ENCODE results near the gene LANCL3.

LANCL3 gene

DNA sequence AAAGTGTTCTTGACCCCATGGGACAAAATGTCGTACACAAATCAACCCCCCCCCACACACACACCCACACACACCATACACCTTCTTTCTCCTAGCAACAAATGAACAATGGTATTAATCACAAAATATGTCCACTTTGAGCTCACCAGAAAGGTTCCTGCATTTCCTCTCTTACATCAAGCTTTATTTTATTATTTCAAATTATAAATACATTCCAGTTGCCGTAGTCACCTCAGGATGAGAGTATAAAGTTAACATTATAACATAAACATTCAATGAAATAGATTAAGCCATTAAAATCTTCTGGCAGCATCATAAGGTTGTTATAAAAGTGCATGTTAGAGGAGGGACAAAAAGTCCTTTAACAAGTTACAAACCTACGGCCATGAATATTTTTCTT, 121.5 kb downstream of the LANCL3 start:
- no peak for TF ChIP-seq TAF1 (IDR thresholded peaks at IDR 0.05; ENCODE audit: borderline replicate concordance, insufficient read depth, low read length)
- TF ChIP-seq, protein P1, sequence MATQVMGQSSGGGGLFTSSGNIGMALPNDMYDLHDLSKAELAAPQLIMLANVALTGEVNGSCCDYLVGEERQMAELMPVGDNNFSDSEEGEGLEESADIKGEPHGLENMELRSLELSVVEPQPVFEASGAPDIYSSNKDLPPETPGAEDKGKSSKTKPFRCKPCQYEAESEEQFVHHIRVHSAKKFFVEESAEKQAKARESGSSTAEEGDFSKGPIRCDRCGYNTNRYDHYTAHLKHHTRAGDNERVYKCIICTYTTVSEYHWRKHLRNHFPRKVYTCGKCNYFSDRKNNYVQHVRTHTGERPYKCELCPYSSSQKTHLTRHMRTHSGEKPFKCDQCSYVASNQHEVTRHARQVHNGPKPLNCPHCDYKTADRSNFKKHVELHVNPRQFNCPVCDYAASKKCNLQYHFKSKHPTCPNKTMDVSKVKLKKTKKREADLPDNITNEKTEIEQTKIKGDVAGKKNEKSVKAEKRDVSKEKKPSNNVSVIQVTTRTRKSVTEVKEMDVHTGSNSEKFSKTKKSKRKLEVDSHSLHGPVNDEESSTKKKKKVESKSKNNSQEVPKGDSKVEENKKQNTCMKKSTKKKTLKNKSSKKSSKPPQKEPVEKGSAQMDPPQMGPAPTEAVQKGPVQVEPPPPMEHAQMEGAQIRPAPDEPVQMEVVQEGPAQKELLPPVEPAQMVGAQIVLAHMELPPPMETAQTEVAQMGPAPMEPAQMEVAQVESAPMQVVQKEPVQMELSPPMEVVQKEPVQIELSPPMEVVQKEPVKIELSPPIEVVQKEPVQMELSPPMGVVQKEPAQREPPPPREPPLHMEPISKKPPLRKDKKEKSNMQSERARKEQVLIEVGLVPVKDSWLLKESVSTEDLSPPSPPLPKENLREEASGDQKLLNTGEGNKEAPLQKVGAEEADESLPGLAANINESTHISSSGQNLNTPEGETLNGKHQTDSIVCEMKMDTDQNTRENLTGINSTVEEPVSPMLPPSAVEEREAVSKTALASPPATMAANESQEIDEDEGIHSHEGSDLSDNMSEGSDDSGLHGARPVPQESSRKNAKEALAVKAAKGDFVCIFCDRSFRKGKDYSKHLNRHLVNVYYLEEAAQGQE (IDR thresholded peaks at IDR 0.05; ENCODE audit: insufficient read depth in 1 of 2, low read depth in 2 of 2, low read length in 2 of 2), result no peak
- no peak for TF ChIP-seq SIN3A (IDR thresholded peaks at IDR 0.05; ENCODE audit: borderline replicate concordance, insufficient read depth, low read length)
- TF ChIP-seq POLR2AphosphoS5 (IDR thresholded peaks at IDR 0.05; ENCODE audit: low read depth, low read length), result no peak
- TF ChIP-seq FOXP2 (optimal IDR thresholded peaks at IDR 0.05; ENCODE audit: borderline replicate concordance, extremely low read depth, extremely low read length, insufficient read depth), result no peak

DNA sequence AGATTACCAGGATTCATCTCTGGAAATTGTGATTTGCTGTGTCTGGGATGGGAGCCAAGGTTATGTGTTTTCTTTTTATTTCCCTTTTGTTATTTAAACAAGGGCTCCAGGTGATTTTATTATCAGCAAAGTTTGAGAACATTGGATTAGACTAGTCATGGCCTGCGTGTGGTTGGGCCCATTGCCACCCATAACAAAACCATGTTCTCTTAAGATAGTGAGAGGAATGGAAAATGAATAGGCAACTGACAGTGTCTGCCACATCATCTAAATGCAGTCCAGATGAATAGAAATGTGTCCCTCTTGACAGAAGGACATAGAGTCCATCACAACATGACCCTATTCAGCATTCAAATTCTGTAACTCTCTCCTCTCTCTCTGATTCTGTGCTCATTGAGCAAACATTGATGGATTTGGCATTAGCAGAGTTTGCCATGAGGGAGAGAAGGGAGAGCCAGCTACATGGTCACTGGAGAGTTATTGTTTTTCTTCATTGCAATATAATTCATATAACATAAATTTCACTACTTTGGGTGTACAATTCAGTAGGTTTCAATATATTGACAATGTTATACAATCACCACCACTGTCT, 125.8 kb downstream of the LANCL3 start:
- TF ChIP-seq FOXP2 (optimal IDR thresholded peaks at IDR 0.05; ENCODE audit: borderline replicate concordance, extremely low read depth, extremely low read length, insufficient read depth) (no peak), SIN3A (IDR thresholded peaks at IDR 0.05; ENCODE audit: borderline replicate concordance, insufficient read depth, low read length) (no peak), POLR2AphosphoS5 (IDR thresholded peaks at IDR 0.05; ENCODE audit: low read depth, low read length) (no peak), TAF1 (IDR thresholded peaks at IDR 0.05; ENCODE audit: borderline replicate concordance, insufficient read depth, low read length) (no peak)
- TF ChIP-seq, protein P1 (IDR thresholded peaks at IDR 0.05; ENCODE audit: insufficient read depth in 1 of 2, low read depth in 2 of 2, low read length in 2 of 2), result no peak

DNA sequence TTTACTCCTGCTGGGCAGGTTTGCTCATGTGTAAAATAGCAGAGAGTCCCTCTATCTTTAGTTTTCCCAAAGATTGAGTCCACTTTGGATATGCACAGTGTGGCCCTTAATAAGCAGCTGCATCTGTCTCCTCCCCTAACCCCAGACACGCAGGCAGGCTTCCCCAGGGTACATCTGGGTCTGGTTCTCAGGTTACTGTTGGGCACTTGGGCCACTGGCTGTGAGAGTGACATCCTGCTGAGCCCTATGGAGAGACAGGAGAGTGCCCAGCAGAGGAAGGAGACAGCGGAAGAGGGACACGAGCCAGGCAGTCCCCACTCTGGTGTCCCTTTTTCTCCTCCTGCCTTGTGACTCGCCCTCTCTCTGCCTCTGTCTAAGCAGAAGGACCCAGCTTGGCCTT, 130.1 kb downstream of the LANCL3 start:
- TF ChIP-seq, protein P1 (IDR thresholded peaks at IDR 0.05; ENCODE audit: insufficient read depth in 1 of 2, low read depth in 2 of 2, low read length in 2 of 2), result no peak
- no peak for TF ChIP-seq TAF1 (IDR thresholded peaks at IDR 0.05; ENCODE audit: borderline replicate concordance, insufficient read depth, low read length)
- no peak for TF ChIP-seq FOXP2 (optimal IDR thresholded peaks at IDR 0.05; ENCODE audit: borderline replicate concordance, extremely low read depth, extremely low read length, insufficient read depth)
- no peak for TF ChIP-seq POLR2AphosphoS5 (IDR thresholded peaks at IDR 0.05; ENCODE audit: low read depth, low read length)
- TF ChIP-seq SIN3A (IDR thresholded peaks at IDR 0.05; ENCODE audit: borderline replicate concordance, insufficient read depth, low read length), result no peak

DNA sequence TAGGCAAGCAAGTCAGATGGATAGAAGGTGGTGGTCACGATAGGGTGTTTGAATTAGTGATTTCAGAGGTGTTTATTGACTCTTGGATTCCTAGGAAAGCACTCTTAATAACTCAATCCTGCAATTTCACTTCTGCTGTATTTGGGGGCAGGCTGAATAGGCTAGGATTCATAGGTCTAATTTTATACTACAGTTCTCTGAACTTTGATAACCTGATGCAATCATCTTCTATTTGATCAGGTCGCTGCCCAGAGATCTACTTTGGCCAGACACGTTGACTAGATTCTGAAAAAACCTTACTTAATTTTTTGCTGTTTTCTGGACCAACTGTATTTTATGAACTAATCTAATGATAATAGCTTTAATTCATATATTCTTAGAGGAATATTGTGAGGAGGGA, 140.5 kb downstream of the LANCL3 start:
- no peak for TF ChIP-seq SIN3A (IDR thresholded peaks at IDR 0.05; ENCODE audit: borderline replicate concordance, insufficient read depth, low read length)
- TF ChIP-seq, protein P1 (IDR thresholded peaks at IDR 0.05; ENCODE audit: insufficient read depth in 1 of 2, low read depth in 2 of 2, low read length in 2 of 2), result no peak
- TF ChIP-seq TAF1 (IDR thresholded peaks at IDR 0.05; ENCODE audit: borderline replicate concordance, insufficient read depth, low read length), result no peak
- TF ChIP-seq FOXP2 (optimal IDR thresholded peaks at IDR 0.05; ENCODE audit: borderline replicate concordance, extremely low read depth, extremely low read length, insufficient read depth), result no peak
- TF ChIP-seq POLR2AphosphoS5 (IDR thresholded peaks at IDR 0.05; ENCODE audit: low read depth, low read length), result no peak
